ENCODE measurements around the gene EMP1.

GRCh38 chr12:13228579-13228978 lies 32.1 kb downstream of the EMP1 start:
- no peak for TF ChIP-seq CTCF (IDR thresholded peaks at IDR 0.05)
- no peak for TF ChIP-seq EP300 (IDR thresholded peaks at IDR 0.05; ENCODE audit: low read depth)
- no peak for TF ChIP-seq POLR2A (IDR thresholded peaks at IDR 0.05)
- TF ChIP-seq POLR2AphosphoS5 (IDR thresholded peaks at IDR 0.05): no peak

All from transverse colon (tissue), 4 donors.